Inflammatory macrophage treated with lipopolysaccharide for 1 hour (primary cell): ENCODE data around the gene CNKSR3.

Experiments used
- DNase-seq, 2 donors: peaks; one replicate each; pipeline ENCODE4 v3.0.0-alpha.2; 2020 to 2022

Gene CNKSR3

GRCh38 chr6:154410619-154411072 is 99.8 kb downstream of the CNKSR3 start:
- no peak for DNase-seq

GRCh38 chr6:154408891-154409500 is 101.5 kb downstream of the CNKSR3 start:
- DNase-seq, result no peak

GRCh38 chr6:154407440-154407839 is 103.0 kb downstream of the CNKSR3 start:
- no peak for DNase-seq

GRCh38 chr6:154406869-154407268 is 103.6 kb downstream of the CNKSR3 start:
- no peak for DNase-seq

GRCh38 chr6:154406301-154406700 is 104.2 kb downstream of the CNKSR3 start:
- DNase-seq, result no peak

- no peak for DNase-seq
Observed at GRCh38 chr6:154404791-154405400, 105.6 kb downstream of the CNKSR3 start.

GRCh38 chr6:154403788-154404187 is 106.7 kb downstream of the CNKSR3 start:
- no peak for DNase-seq

GRCh38 chr6:154402081-154402780 is 108.3 kb downstream of the CNKSR3 start:
- no peak for DNase-seq

- DNase-seq, result no peak
Observed at GRCh38 chr6:154399097-154399496, 111.4 kb downstream of the CNKSR3 start.

GRCh38 chr6:154397491-154398195 is 112.8 kb downstream of the CNKSR3 start:
- no peak for DNase-seq

GRCh38 chr6:154395878-154396277 is 114.6 kb downstream of the CNKSR3 start:
- DNase-seq, result no peak

GRCh38 chr6:154395316-154395715 is 115.2 kb downstream of the CNKSR3 start:
- DNase-seq, result no peak

GRCh38 chr6:154394571-154394970 is 115.9 kb downstream of the CNKSR3 start:
- no peak for DNase-seq

- no peak for DNase-seq
Observed at GRCh38 chr6:154390034-154390433, 120.5 kb downstream of the CNKSR3 start.

GRCh38 chr6:154388803-154389202 is 121.7 kb downstream of the CNKSR3 start:
- DNase-seq, result no peak

- DNase-seq, result no peak
Observed at GRCh38 chr6:154386848-154387717, 123.4 kb downstream of the CNKSR3 start.

- DNase-seq, result no peak
Observed at GRCh38 chr6:154384191-154384590, 126.3 kb downstream of the CNKSR3 start.

GRCh38 chr6:154383273-154383672 is 127.2 kb downstream of the CNKSR3 start:
- DNase-seq, result no peak

- no peak for DNase-seq
Observed at GRCh38 chr6:154382740-154383139, 127.7 kb downstream of the CNKSR3 start.

- no peak for DNase-seq
Observed at GRCh38 chr6:154381548-154381947, 128.9 kb downstream of the CNKSR3 start.

GRCh38 chr6:154380741-154381140 is 129.7 kb downstream of the CNKSR3 start:
- DNase-seq, result peak; percentile 52 to 73

- DNase-seq, result no peak
Observed at GRCh38 chr6:154379585-154379984, 130.9 kb downstream of the CNKSR3 start.

- no peak for DNase-seq
Observed at GRCh38 chr6:154378518-154378917, 132.0 kb downstream of the CNKSR3 start.
